Erythroblast (primary cell): ENCODE results near the gene OAS1.

Experiments
- GATA1 ChIP-seq: IDR thresholded peaks from 2 replicates; pipeline ENCODE4 v1.6.1; 2011; ENCODE audit warnings: low read depth, mild to moderate bottlenecking, control low read depth, low read length, moderate library complexity
- POLR2A ChIP-seq: IDR thresholded peaks from 2 replicates; pipeline ENCODE4 v1.6.1; 2011; ENCODE audit warnings: mild to moderate bottlenecking, low read length

- TF ChIP-seq POLR2A, result no peak
- TF ChIP-seq GATA1, result no peak
These were observed 54.3 kb downstream of the OAS1 start for GRCh38 chr12:112961074-112961473.
